CD4-positive, alpha-beta T cell treated with Interleukin-17A for 1 hour (primary cell): Measurements from ENCODE around the gene TUBB3.
A peak's percentile ranks its signal among the peaks of the same experiment; 100 is the strongest.
"Not testable (repeated sequence)": the region's sequence is repeated elsewhere in the genome, so short reads cannot be mapped to it uniquely, and the experiment has no call there.

Experiments used
- DNase-seq: peaks from one replicate; pipeline ENCODE4 v3.0.0-alpha.2; 2020

Gene TUBB3

GRCh38 chr16:89949121-89949742, 26.1 kb downstream of the TUBB3 start:
- DNase-seq: no peak

GRCh38 chr16:89949756-89950155, 26.6 kb downstream of the TUBB3 start:
- no peak for DNase-seq

GRCh38 chr16:89951509-89951908, 28.4 kb downstream of the TUBB3 start:
- no peak for DNase-seq

- DNase-seq: no peak
These were observed 28.9 kb downstream of the TUBB3 start for GRCh38 chr16:89952049-89952448.

DNA sequence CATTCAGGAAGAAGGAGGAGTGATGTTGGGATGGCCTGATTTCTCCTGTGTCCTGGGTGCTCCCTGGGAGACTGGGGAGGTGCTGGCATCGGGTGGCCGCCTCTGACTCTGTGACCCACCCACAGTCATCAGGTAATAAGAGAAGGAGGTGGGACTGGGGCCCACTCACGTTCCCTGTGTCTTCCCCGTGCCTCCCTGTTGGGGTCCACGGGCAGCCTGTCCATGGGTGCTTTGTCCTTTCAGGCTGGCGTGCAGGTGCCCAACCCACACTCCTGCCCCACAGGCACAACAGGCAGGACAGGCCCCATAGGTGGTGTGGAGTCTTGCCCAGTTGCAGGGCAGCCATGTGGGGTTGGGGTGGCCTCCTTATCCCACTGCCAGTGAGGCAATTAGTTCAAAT, 29.4 kb downstream of the TUBB3 start:
- no peak for DNase-seq

DNA sequence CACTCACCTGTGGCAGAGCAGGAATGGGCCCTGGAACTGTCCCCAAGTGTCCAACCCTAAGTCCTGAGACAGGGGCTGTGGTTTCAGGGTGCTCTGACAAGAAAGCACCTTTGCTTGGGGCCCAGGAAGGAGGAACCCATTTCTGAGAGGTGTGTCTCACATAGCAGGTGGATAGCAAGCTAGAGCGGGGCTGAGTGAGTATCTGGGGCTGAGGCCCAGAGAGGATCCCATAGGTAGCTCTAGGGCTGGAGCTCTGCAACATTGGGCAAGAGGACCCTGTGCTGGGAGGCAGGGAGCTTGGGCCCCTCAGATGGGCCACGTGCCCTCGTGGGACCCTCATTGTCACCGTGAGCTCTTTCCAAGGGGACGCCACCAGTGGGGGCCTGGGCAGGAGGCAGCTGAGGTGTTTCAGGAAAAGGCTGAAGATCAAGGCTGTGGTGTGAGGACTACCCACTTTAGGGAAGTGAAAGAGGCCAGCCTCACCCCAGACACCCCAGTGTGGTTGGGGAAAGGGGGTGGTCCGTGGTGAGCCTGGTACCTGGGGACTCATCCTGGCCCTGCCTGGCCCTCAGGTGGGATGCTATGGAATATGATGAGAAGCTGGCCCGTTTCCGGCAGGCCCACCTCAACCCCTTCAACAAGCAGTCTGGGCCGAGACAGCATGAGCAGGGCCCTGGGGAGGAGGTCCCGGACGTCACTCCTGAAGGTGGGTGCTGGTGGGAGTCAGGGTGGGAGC, 30.7 kb downstream of the TUBB3 start:
- no peak for DNase-seq

DNA sequence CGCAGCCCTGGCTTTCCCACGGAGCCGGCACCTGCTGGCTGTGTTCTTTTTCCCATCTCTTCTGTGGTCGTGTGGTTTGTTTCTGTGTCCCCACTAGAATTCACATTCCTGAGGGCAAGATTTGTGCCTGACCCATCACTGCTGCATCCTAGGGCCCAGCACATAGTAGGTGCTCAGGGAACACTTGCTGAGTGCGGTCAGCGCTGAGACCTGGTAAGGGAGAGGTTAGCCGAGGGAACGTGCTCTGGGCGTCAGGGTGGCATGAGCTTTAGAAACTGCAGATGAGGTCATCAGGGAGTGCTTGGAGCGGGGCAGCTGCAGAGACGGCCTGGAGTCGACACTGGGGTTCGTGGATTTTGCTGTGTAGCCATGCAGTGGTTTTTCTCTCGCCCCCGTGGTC, 31.3 kb downstream of the TUBB3 start:
- DNase-seq: no peak

- no peak for DNase-seq
These were observed 32.0 kb downstream of the TUBB3 start for GRCh38 chr16:89955001-89955685.

GRCh38 chr16:89956505-89957215, 33.5 kb downstream of the TUBB3 start:
- DNase-seq: no peak

DNA sequence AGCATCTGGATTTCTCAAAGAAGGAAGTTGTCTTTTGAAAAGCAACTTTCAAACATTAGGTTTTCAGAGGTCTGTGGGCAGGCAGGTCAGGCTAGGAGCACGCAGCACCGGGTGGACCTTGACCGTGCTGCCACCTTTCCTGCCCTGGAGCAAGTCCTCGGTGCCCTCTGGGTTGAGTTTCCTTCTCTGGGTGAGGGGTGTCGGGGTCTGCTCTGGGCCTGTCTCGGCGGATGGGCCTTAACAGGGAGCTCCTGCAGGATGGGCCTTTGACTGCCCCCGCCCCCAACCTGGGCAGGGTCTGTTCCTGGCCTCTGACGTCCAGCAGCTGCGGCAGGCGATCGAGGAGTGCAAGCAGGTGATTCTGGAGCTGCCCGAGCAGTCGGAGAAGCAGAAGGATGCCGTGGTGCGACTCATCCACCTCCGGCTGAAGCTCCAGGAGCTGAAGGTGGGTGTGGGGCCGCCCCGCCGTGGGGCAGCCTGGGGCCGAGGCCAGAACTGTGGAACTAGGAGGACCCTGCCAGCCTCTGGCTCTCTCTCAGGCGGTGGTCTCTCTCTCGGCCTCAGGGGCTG, 34.2 kb downstream of the TUBB3 start:
- no peak for DNase-seq

- peak; percentile 13 for DNase-seq
These were observed 34.9 kb downstream of the TUBB3 start for GRCh38 chr16:89958068-89958467.

GRCh38 chr16:89958596-89958995, 35.5 kb downstream of the TUBB3 start:
- DNase-seq: no peak

- no peak for DNase-seq
These were observed 37.8 kb downstream of the TUBB3 start for GRCh38 chr16:89960966-89961365.

GRCh38 chr16:89961920-89962319, 38.8 kb downstream of the TUBB3 start:
- DNase-seq: no peak

DNA sequence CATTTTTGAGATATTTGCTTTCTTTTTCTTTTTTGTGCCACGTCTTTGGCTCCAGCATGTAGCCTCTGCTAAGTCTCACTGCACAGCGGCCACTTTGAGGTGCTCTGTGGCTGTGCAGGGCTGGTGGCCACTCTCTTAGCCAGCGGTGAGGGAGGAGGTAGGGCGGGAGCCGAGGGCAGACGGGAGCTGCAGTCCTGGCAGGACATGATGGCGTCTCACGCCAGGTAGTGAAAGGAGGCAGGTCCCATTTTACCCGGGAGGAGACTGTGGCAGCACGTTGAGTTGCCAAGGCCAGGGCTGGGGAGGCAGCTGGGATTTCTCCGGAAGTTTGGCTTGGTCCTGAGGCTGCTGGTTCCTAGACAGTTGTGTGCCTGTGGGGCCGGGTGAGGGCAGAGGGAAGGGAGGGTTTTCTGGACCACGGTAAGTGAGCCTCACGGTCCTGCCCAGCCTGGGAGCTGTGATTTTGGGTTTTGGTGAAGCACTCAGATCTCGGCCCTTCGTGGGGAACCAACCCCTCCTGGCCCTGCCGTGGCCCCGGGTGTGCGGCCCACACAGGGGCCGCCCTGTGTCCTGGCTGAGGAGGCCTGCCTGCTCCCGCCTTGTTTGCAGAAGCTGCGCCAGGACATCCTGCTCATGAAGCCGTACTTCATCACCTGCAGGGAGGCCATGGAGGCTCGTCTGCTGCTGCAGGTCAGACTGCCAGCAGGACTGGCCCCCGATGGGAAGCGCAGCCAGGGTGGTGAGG, 39.8 kb downstream of the TUBB3 start:
- DNase-seq: no peak

- DNase-seq: no peak
These were observed 41.1 kb downstream of the TUBB3 start for GRCh38 chr16:89964201-89964600.

DNA sequence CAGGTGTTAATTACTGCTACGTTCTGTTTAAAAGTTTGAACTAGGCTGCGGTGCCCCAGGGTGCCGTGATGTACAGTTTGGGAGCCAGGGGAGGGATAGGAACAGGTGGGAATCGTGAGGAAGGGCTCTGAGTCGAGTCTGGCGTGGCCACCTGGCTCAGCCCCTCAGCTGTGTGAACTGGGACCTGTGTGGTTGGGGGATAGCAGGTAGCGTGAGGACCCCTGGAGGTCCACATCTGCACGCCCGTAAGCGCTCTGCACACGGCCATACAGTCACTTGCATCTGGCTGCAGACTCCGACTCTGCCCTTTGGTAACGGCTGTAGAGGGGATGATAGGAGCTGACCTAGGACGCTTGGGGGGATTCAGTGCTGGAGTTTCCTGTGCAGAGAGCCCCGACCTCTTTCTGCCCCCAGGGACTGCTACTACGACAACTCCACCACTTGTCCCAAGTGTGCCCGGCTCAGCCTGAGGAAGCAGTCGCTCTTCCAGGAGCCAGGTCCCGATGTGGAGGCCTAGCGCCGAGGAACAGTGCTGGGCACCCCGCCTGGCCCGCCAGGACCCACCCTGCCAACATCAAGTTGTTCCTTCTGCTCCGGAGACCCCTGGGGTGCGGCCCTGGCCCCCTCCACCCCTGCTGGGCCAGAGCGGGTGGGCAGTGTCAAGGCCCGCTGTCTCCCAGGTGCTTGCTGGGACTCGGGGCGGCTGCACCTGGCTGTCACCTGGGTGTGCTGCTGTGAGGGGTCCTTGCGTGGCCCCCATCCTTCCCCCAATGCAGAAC, 42.5 kb downstream of the TUBB3 start:
- no peak for DNase-seq

DNA sequence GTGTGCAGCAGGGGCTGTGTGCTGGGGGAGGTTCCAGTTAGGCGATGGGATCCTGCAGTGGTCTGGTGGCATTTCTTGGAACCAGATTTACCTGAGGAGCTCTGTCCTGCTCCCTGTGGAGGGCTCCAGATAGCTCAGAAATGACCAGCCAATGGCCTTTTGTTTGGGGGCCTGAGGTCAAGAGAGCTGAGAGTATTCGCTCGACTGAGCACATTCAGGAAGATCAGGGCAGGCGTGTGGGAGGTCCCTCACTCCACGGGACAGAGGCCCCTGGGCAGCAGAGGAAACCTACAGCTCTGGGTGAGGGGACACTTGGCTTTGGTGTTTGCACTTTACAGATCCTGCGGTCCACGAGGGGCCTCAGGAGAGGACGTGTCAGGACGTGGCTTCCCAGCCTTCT, 43.6 kb downstream of the TUBB3 start:
- no peak for DNase-seq

GRCh38 chr16:89967436-89967835, 44.3 kb downstream of the TUBB3 start:
- DNase-seq: not testable (repeated sequence)

- DNase-seq: not testable (repeated sequence)
These were observed 44.9 kb downstream of the TUBB3 start for GRCh38 chr16:89968074-89968473.

GRCh38 chr16:89969741-89970410, 46.7 kb downstream of the TUBB3 start:
- DNase-seq: no peak
